Activated CD8-positive, alpha-beta memory T cell treated with anti-CD3 and anti-CD28 coated beads for 36 hours (primary cell): ENCODE data around the gene MCM9. TPM values are rescaled to one million over a fixed set of nuclear protein-coding genes. Genes with fewer than 3 reads are reported as not detected.

Source experiments
- CTCF ChIA-PET: fragments of 350-600 bp; sonication (Branson Sonifier 250); formaldehyde crosslinking; loops from one replicate; lab custom pipeline; 2021; ENCODE audit warnings: antibody characterized with exemption; lab: Charles Lee
- POLR2A ChIA-PET: fragments of 350-600 bp; sonication (Branson Sonifier 250); formaldehyde crosslinking; loops from one replicate; lab custom pipeline; 2021; ENCODE audit warnings: antibody characterized with exemption; lab: Charles Lee
- total RNA-seq, 2 experiments: library from RNA; stranded (reverse); gene quantifications; one replicate each; pipeline ENCODE4 v1.2.3, GENCODE V29; 2021

The MCM9 gene
- total RNA-seq, 2 experiments from 2014 or later: 19.3 TPM

DNA sequence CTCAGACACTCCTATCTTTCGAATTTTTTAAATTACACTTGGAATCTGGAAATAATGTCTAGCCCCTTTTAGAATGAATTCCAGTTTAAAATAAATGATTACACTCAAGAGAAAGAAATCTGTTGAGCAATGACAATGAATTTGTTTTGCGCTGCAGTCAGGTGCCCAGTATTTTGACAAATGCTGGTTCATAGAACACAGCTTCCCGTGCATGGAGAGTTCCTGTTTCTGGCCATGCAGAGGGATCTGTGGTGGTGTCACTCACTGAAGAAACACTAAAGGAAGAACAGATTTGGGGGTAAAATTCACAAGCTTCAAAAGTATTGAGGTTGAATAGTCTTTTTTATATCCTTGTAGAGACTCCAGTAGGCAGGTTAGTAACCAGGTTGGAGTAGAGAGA lies 170.2 kb downstream of the MCM9 start:
- CTCF ChIA-PET: no interaction called here
- POLR2A ChIA-PET: no interaction called here

Other genes with a start within 250 kb of the MCM9 start
- 10 to 100 TPM; 43.4 to 44.5 TPM for gene ASF1A, start 41.0 kb downstream of the MCM9 start, total RNA-seq
- gene FAM184A, start 143.5 kb upstream of the MCM9 start, total RNA-seq: 1 to 10 TPM; 2.8 to 3.4 TPM